HEK293T (cell line): ENCODE results near the gene CADM2.

Source experiments
- ARNT ChIP-seq: fragments of 450-650 bp; IDR thresholded peaks from 2 replicates; pipeline ENCODE4 v1.6.1; 2017; ENCODE audit warnings: mild to moderate bottlenecking
- BHLHE40 ChIP-seq: fragments of 450-650 bp; IDR thresholded peaks from 2 replicates; pipeline ENCODE4 v1.6.1; 2016; ENCODE audit warnings: mild to moderate bottlenecking, moderate library complexity, borderline replicate concordance
- ELF4 ChIP-seq: fragments of 450-650 bp; IDR thresholded peaks from 2 replicates; pipeline ENCODE4 v1.6.1; 2017; ENCODE audit warnings: antibody characterized with exemption
- FOXK2 ChIP-seq: fragments of 450-650 bp; IDR thresholded peaks from 2 replicates; pipeline ENCODE4 v1.6.1; 2016; ENCODE audit warnings: mild to moderate bottlenecking
- HDGF ChIP-seq: fragments of 450-650 bp; IDR thresholded peaks from 2 replicates; pipeline ENCODE4 v1.6.1; 2017; ENCODE audit warnings: antibody characterized with exemption, borderline replicate concordance
- NFRKB ChIP-seq: fragments of 450-650 bp; IDR thresholded peaks from 2 replicates; pipeline ENCODE4 v1.6.1; 2016; ENCODE audit warnings: mild to moderate bottlenecking, moderate library complexity
- SP1 ChIP-seq: fragments of 450-650 bp; IDR thresholded peaks from 2 replicates; pipeline ENCODE4 v1.6.1; 2017
- SUZ12 ChIP-seq: fragments of 450-650 bp; IDR thresholded peaks from 2 replicates; pipeline ENCODE4 v1.6.1; 2016; ENCODE audit warnings: mild to moderate bottlenecking
- TARDBP ChIP-seq: fragments of 450-650 bp; IDR thresholded peaks from 2 replicates; pipeline ENCODE4 v1.6.1; 2016
- ZNF384 ChIP-seq: fragments of 450-650 bp; IDR thresholded peaks from 2 replicates; pipeline ENCODE4 v1.6.1; 2016

- TF ChIP-seq ZNF384, result no peak
- no peak for TF ChIP-seq ARNT
- TF ChIP-seq SP1, result no peak
- no peak for TF ChIP-seq SUZ12
- no peak for TF ChIP-seq ELF4
- TF ChIP-seq NFRKB, result no peak
- no peak for TF ChIP-seq BHLHE40
- no peak for TF ChIP-seq FOXK2
- no peak for TF ChIP-seq HDGF
- TF ChIP-seq TARDBP, result no peak
Measured at GRCh38 chr3:85271911-85272310, 313.1 kb downstream of the CADM2 start.
